Measurements from ENCODE around the gene CDK4. TPM values are rescaled to one million over a fixed set of nuclear protein-coding genes. Genes with fewer than 3 reads are reported as not detected.

CDK4 gene
- total and polyA plus RNA-seq, 8 donors = 80.1 to 269 (median 231) TPM

DNA sequence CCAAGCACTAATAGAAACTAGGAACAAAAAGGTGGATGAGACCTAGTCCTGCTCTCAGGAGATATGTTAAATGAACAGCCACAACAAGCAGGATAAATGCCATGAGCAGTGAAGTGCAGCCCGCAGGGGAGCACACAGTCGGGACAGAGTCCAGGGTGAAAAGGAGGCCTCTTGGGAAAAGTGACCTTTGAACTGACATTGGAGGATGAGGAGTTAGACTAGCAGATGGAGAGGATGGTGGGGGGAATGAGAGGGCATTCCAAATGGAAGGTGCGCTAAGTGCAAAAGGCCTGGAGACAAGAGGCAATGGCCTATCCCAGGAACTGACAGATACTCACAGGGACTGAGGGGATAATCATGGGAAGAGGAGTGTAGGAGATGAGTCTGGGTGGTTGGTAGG is 53.7 kb downstream of the CDK4 start:
- Histone ChIP-seq H3K27me3 (no peaks in the 10 kb centered on the region), H3K9me3 (no peaks in the 10 kb centered on the region), H3K4me1 (peaks cover 6 to 10% of the 10 kb centered on the region in 2 donors), H3K36me3 (peaks cover 0 to 69% of the 10 kb centered on the region in 2 donors), H3K4me3 (no peak overlapping the region), H3K27ac (no peak overlapping the region)
- DNase-seq = no peak
- intact Hi-C loops (cut with DNase I) = no loop called here
- TF ChIP-seq, protein P1, sequence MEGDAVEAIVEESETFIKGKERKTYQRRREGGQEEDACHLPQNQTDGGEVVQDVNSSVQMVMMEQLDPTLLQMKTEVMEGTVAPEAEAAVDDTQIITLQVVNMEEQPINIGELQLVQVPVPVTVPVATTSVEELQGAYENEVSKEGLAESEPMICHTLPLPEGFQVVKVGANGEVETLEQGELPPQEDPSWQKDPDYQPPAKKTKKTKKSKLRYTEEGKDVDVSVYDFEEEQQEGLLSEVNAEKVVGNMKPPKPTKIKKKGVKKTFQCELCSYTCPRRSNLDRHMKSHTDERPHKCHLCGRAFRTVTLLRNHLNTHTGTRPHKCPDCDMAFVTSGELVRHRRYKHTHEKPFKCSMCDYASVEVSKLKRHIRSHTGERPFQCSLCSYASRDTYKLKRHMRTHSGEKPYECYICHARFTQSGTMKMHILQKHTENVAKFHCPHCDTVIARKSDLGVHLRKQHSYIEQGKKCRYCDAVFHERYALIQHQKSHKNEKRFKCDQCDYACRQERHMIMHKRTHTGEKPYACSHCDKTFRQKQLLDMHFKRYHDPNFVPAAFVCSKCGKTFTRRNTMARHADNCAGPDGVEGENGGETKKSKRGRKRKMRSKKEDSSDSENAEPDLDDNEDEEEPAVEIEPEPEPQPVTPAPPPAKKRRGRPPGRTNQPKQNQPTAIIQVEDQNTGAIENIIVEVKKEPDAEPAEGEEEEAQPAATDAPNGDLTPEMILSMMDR (IDR thresholded peaks at IDR 0.05) = no peak
- ATAC-seq = no peak

Small RNA genes lying within 50 kb of the gene (microRNA-seq; reads per million reads assigned to microRNA genes)
- gene MIR6759 = 0 reads per million in 2 donors

Other genes with a start within 250 kb of the CDK4 start
- 10 to 100 TPM; 18.3 to 27.2 TPM for gene DDIT3, start 231.8 kb downstream of the CDK4 start, total RNA-seq
- gene DDIT3, start 231.8 kb downstream of the CDK4 start, polyA plus RNA-seq (ENCODE audit: insufficient read length in 6 of 6) = 10 to 100 TPM; 16.4 to 29.4 (median 19.3) TPM
- gene MBD6, start 229.5 kb downstream of the CDK4 start, total RNA-seq = 100 to 1,000 TPM in 1 of 2 donors, 10 to 100 TPM in 1; 69.1 to 111 TPM
- gene MBD6, start 229.5 kb downstream of the CDK4 start, polyA plus RNA-seq (ENCODE audit: insufficient read length in 6 of 6) = 10 to 100 TPM; 61.3 to 84.6 (median 73.2) TPM
- gene DCTN2, start 205.1 kb downstream of the CDK4 start, total RNA-seq = 100 to 1,000 TPM; 104 to 111 TPM
- 100 to 1,000 TPM; 150 to 162 (median 156) TPM for gene DCTN2, start 205.1 kb downstream of the CDK4 start, polyA plus RNA-seq (ENCODE audit: insufficient read length in 6 of 6)
- gene KIF5A, start 202.3 kb downstream of the CDK4 start, total RNA-seq = under 1 TPM; 0.38 to 0.50 TPM
- gene KIF5A, start 202.3 kb downstream of the CDK4 start, polyA plus RNA-seq (ENCODE audit: insufficient read length in 6 of 6) = 1 to 10 TPM; 4.3 to 6.5 (median 5.4) TPM
- 10 to 100 TPM; 43.4 to 44.1 TPM for gene PIP4K2C, start 161.1 kb downstream of the CDK4 start, total RNA-seq
- 10 to 100 TPM; 17.0 to 22.2 (median 21.3) TPM for gene PIP4K2C, start 161.1 kb downstream of the CDK4 start, polyA plus RNA-seq (ENCODE audit: insufficient read length in 6 of 6)
- gene DTX3, start 147.5 kb downstream of the CDK4 start, total RNA-seq = 10 to 100 TPM; 20.1 to 30.4 TPM
- gene DTX3, start 147.5 kb downstream of the CDK4 start, polyA plus RNA-seq (ENCODE audit: insufficient read length in 6 of 6) = 10 to 100 TPM; 51.3 to 64.8 (median 57.2) TPM
- 10 to 100 TPM; 16.5 to 20.0 TPM for gene ARHGEF25, start 140.9 kb downstream of the CDK4 start, total RNA-seq
- 10 to 100 TPM; 45.1 to 53.4 (median 46.4) TPM for gene ARHGEF25, start 140.9 kb downstream of the CDK4 start, polyA plus RNA-seq (ENCODE audit: insufficient read length in 6 of 6)
- gene B4GALNT1, start 119.1 kb downstream of the CDK4 start, total RNA-seq = 1 to 10 TPM; 2.0 to 3.8 TPM
- gene B4GALNT1, start 119.1 kb downstream of the CDK4 start, polyA plus RNA-seq (ENCODE audit: insufficient read length in 6 of 6) = 1 to 10 TPM in 5 of 6 donors, under 1 TPM in 1; 0.78 to 1.8 (median 1.3) TPM
- 100 to 1,000 TPM; 282 to 321 TPM for gene OS9, start 58.2 kb downstream of the CDK4 start, total RNA-seq
- gene OS9, start 58.2 kb downstream of the CDK4 start, polyA plus RNA-seq (ENCODE audit: insufficient read length in 6 of 6) = 100 to 1,000 TPM; 200 to 228 (median 219) TPM
- gene AGAP2, start 13.6 kb downstream of the CDK4 start, total RNA-seq = 1 to 10 TPM; 1.9 to 5.8 TPM
- under 1 TPM; 0.31 to 0.57 (median 0.48) TPM for gene AGAP2, start 13.6 kb downstream of the CDK4 start, polyA plus RNA-seq (ENCODE audit: insufficient read length in 6 of 6)
- 10 to 100 TPM; 33.5 to 40.0 TPM for gene TSPAN31, start 7.3 kb downstream of the CDK4 start, total RNA-seq
- 10 to 100 TPM; 69.2 to 83.8 (median 76.5) TPM for gene TSPAN31, start 7.3 kb downstream of the CDK4 start, polyA plus RNA-seq (ENCODE audit: insufficient read length in 6 of 6)
- 10 to 100 TPM; 17.4 to 22.4 TPM for gene MARCHF9, start 2.8 kb upstream of the CDK4 start, total RNA-seq
- 10 to 100 TPM; 16.5 to 22.6 (median 19.5) TPM for gene MARCHF9, start 2.8 kb upstream of the CDK4 start, polyA plus RNA-seq (ENCODE audit: insufficient read length in 6 of 6)
- gene CYP27B1, start 14.8 kb upstream of the CDK4 start, total RNA-seq = 1 to 10 TPM; 1.5 to 4.7 TPM
- 1 to 10 TPM in 4 of 6 donors, under 1 TPM in 2; 0.58 to 3.4 (median 1.4) TPM for gene CYP27B1, start 14.8 kb upstream of the CDK4 start, polyA plus RNA-seq (ENCODE audit: insufficient read length in 6 of 6)
- gene METTL1, start 19.8 kb upstream of the CDK4 start, total RNA-seq = 10 to 100 TPM; 17.3 to 39.2 TPM
- gene METTL1, start 19.8 kb upstream of the CDK4 start, polyA plus RNA-seq (ENCODE audit: insufficient read length in 6 of 6) = 10 to 100 TPM; 26.3 to 40.2 (median 30.6) TPM
- 1 to 10 TPM; 6.2 to 6.3 TPM for gene EEF1AKMT3, start 20.3 kb upstream of the CDK4 start, total RNA-seq
- gene EEF1AKMT3, start 20.3 kb upstream of the CDK4 start, polyA plus RNA-seq (ENCODE audit: insufficient read length in 6 of 6) = 10 to 100 TPM; 14.7 to 19.7 (median 17.2) TPM
- gene TSFM, start 30.5 kb upstream of the CDK4 start, total RNA-seq = 10 to 100 TPM; 25.6 to 26.2 TPM
- 10 to 100 TPM; 26.9 to 35.3 (median 31.5) TPM for gene TSFM, start 30.5 kb upstream of the CDK4 start, polyA plus RNA-seq (ENCODE audit: insufficient read length in 6 of 6)
- 10 to 100 TPM; 10.5 to 12.8 TPM for gene AVIL, start 66.4 kb upstream of the CDK4 start, total RNA-seq
- gene AVIL, start 66.4 kb upstream of the CDK4 start, polyA plus RNA-seq (ENCODE audit: insufficient read length in 6 of 6) = 10 to 100 TPM; 10.7 to 21.6 (median 20.0) TPM
- gene CTDSP2, start 94.4 kb upstream of the CDK4 start, total RNA-seq = 100 to 1,000 TPM; 179 to 210 TPM
- 100 to 1,000 TPM; 275 to 321 (median 287) TPM for gene CTDSP2, start 94.4 kb upstream of the CDK4 start, polyA plus RNA-seq (ENCODE audit: insufficient read length in 6 of 6)
- 1 to 10 TPM; 6.1 to 6.4 TPM for gene ATP23, start 189.3 kb upstream of the CDK4 start, total RNA-seq
- gene ATP23, start 189.3 kb upstream of the CDK4 start, polyA plus RNA-seq (ENCODE audit: insufficient read length in 6 of 6) = 10 to 100 TPM in 1 of 6 donors, 1 to 10 TPM in 5; 8.6 to 14.1 (median 9.2) TPM